Activated CD4-positive, alpha-beta T cell treated with anti-CD3 and anti-CD28 coated beads, Interleukin-2, Interleukin-6, amounts not matched to agents 100 ng/mL and 50 ng/mL, durations not matched to agents 16 hours and 8 hours (primary cell): ENCODE results near the gene CCNI2.

ENCODE experiments used
- DNase-seq: peaks from one replicate; pipeline ENCODE4 v3.0.0-alpha.2; 2020

Gene CCNI2

DNA sequence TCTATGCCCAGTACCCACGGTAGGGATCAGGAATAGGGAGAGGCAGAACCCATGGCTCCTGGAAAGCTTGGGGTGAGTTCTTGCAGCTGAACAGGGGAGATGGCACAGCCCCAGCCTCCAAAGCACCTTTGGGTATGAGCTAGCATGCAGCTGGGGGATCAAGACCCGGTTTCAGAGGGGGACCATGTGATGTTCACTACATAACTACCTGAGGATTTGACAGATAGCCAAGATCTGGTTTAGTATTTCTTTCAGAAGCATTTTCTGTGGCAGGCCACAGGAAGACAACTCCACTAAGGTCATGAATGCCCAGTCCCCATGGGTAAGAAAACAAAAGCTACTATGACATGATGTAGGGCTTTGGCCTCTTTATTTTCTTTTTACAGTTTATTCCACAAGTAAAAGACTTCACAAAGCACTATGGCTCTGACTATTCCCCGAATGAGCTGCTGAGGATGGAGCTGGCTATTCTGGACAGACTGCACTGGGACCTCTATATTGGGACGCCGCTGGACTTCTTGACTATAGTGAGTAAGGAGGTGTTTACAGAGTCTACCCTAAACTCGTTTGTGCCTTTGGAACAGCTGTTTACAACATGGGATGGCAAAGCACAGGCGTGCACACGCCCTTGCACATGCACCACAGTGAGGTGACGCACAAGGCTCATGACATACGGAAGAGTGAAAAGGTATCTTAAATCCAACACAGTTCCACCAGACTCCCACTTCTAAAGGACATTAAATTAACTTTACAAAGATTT, 3.4 kb downstream of the CCNI2 start:
- DNase-seq = no peak

DNA sequence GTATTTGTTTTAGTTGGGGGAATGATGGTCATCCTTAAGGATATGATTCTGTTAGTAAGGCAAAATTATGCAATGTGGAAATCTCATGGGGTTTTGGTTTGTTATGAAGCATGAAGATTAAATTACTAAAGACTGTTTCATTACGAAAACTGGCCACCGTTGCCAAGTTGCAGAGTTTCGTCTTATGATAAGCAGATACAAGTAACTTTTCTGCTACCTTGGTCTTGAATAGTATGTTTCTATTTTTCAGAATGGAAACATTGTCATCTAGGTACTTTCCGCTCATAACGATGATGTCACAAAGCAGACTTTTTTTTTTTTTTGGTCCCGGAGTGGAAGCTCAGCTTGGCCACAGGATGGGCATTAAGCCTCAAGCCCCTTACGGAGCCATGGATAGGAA, 4.2 kb downstream of the CCNI2 start:
- DNase-seq = peak; percentile 68

DNA sequence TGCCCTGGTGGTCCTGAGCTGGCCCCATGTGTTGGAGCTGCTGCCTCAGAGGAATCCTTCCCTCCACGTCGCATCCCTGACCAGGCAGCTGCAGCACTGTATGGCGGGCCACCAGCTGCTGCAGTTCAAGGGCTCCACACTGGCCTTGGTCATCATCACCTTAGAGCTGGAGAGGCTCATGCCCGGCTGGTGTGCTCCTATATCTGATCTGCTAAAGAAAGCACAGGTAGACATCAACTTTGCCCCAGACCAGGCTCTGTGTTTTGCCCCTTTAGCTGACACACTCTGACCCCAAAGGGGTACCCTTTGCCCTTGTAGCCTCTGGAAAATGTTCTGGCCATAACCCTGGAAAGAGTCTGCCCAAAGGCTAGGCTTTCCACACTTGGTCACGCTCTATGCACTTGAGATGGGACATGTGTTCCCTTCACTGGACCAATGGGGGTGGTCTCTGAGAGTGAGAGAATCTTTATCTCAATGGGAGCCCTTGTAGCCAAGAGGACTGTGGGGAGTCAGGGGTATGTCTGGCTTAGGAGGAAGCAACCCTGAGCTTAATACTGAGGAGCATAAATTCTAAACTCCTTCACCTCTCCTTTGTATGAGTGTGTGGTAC, 4.8 kb downstream of the CCNI2 start:
- no peak for DNase-seq

DNA sequence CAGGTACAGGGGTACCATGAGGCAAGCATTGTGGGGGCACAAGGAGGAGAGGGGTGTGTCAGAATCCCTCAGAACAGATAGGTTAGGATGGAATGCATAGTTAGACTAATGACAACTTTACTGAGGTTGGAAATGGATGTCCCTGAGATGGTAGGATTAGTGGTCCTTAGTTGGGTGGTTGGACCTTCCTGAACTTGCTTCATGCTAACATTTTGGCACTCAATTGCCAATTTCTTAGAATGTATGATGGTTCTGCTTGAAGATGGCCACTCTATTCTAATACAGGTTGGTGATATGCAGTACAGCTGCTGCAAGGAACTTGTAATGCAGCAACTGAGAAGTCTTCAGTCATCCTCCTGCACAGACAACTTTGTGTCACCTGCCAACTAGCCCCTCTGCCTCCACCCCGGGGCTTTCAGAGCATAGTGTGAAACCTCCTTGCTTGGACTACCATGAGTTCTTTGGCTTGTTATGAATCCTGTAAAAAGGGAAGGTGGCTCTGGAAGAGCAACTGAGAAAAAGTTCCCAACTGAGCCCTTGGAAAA, 5.4 kb downstream of the CCNI2 start:
- DNase-seq = no peak

DNA sequence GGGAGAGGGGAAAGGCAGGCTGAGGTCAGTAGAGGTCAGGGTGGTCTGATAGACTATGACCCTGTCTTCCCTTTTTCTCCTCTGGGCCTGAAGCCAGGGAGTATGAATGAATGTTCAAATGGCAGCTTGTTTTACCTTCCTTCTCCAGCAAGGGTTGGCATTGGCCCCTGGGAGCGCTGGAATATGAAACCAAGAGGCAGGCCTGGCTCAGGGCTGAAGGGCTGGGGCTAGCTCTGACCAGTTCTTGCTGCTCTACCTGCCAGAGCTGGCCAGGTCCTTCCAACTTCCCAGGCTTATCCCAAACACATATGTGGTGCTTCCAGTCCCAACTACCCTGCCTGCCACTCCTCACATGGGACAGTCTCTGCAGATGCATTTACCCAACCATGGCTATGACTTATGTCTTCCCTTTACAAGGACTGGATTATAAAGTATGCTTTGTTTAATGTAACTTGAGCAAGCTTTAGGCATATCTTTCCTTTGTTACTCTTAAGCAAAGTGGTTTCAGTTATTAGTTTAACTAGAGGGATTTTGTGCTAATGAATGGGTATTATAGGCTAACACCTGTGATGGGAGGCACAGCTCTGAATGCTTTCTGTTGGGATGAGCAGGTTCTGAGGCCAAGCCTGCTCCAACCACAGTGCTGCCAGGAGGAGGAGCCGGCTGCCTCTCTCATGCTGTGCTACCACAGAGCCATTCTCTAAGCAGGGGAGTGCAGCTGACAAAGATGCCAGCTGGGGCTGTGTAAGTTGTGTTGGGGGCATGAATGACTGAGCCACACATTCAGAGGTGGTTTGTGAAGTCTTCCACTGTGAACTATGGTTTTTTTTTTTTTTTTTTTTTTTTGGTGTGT, 6.1 kb downstream of the CCNI2 start:
- DNase-seq = peak; percentile 17

DNA sequence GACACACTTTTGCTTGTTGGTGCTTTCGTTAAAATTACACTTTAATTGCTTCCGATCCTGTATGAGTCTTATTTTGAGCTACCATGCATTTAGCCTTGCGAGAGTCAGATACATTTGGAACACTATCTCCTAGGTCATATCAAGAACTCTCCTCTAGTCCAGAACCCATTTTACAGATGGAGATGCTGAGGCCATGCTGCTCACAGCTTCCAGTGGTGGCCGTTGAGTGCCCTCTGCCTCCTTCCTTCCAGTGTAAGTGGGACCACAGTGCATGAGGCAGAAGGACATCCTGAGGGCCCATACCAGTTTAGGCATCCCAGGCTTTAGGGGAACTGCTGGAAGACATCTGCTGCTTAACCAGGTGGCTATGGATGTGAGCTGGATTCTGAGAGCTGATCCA, 6.9 kb downstream of the CCNI2 start:
- DNase-seq = no peak

DNA sequence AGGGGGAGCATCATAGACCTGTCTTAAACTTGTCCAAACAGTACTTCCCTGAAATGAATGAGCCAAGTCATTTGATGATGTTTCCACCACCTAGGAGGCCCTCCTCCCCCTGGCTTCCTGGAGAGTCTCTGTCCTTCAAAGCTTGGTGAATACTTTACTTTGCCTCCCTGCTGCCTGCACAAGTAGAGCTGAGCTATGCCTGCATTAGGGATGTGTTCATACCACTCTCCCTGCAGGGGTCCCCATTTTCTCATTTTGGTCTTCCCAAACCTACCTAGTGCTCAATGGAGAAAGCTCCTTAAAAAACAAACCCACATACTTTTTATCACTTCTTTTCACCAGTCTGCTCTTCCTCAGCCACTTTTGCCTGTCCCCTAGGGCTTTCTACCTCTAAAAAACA, 7.7 kb downstream of the CCNI2 start:
- no peak for DNase-seq

DNA sequence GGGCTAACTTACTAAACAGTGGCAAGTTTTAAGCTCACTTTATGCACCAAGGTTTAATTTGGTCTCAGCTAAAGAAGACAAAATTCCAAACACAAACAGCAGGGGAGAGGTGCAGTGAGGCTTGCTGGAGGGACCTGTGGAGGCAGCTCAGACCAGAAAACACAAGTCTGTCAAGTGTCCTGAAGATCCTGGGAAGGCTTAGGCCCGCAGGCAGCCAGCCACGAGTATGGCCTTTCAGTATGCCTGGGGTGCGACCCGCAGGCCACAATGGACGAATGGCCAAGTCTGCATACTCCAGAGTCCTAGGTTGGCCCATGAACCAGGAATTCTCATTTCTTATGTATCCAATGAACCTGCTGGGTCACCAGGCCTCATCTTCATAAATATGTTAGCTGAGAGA, 9.3 kb downstream of the CCNI2 start:
- no peak for DNase-seq

DNA sequence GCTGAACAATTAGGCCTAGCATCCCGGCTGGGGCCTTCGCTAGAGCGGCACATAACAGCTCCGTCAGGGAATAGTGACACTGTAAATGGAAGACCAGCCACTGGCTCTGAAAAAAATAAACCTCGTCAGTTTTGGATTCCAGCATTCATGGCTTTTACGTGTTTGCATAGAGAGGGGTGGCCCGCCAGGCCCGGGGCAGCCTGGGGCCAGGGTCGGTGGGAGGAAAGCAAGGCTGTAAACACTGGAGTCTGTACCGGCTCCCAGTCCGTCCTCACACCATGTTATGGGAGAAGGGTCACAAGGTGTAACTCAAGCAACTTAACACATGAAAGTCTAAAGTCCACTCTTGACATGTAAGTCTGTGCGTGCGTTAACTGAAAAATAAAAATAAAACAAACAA, 11.2 kb downstream of the CCNI2 start:
- no peak for DNase-seq

DNA sequence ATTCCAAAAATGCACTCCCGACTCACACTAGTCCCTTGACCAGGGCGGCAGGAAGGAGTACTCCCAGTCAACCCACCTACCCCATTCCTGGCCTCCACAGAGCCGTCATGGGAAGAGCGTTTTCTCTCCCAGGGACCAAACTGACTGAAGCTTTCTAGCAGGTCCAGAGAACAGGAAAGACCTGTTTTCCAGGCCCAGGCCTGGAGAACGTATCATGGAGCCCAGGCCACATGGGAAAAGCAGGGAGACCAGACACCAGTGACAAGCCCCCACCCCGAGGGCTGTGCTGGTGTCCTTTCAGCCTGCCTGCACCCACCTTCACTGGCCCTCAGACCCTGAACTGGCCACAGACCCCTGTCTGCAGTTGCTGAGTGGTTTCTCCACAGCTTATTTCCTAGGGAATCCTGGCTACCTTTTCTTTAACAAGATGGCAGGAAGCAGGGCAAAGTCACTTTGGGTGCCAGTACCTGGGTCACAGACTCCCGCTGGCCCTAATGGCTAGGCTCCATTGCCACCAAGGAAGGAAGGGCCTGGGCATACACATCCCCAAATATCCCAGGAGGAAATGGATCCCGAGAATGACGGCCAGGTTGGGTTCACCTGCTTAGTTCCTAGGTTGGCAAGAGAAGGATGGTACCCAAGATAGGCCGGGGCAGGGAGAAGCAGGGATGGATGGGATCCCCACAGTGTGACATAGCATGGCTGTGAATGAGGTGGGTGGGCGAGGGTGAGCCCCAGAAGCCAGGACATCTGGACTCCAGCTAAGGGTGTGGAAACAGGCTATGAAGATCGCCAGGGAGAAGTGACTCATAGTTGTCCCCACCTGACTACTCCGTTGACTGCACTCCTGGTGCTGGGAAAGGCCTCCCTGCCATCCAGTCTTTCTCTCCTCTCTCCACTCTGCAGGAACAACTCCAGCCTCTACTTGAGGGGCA, 12.2 kb downstream of the CCNI2 start:
- DNase-seq = no peak

DNA sequence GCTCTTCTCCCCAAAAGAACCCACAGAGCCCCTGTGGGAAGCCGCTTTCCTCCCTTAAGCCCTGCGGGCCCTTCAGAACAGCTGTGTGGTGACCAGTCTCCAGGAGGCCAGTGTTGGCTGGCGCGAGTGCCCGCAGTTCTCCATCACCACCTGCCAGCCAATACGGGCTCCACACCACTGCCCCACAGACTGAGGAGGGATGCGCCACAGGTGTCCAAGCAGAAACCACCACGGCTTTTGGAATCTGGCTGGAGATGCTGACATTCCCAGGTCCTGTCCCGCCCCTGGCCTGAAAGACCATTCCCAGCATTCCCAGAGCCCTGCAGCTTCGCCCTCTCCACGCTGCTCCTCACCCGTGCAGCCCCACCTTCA, 12.8 kb downstream of the CCNI2 start:
- DNase-seq = no peak

DNA sequence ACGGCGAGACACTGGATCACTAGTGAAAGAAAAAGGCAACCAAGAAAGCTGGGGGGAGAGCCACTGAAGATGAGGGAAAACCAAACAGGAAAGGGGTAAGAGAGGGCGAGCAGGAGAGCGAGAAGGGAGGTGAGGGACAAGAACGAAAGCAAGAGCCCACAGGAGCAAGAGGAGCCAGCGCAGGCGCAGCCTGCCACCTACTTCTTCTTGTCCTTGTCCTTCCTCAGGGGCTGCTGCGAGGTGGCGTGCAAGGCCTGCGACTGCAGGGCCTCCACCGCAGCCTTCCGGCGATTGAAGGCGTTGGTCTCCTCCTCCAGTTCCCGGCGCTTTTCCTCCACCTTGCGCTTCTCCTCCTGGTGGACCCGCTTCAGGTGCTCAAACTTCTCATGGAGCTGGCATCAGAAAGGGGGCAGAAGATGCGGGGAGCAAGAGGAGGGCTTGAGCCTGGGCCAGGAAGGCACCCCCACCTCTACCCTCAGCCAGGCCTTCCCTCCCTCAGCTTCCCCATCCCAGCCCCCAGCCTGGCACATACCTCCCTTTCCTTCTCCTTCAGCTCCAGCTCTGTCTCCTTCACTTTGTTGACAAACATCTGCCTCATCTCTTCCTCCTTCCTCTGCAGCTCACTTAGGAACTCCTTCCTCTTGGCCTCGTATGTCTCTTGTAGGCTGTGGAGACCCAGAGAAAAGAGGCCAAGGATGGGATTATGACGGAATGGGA, 13.5 kb downstream of the CCNI2 start:
- DNase-seq = no peak

DNA sequence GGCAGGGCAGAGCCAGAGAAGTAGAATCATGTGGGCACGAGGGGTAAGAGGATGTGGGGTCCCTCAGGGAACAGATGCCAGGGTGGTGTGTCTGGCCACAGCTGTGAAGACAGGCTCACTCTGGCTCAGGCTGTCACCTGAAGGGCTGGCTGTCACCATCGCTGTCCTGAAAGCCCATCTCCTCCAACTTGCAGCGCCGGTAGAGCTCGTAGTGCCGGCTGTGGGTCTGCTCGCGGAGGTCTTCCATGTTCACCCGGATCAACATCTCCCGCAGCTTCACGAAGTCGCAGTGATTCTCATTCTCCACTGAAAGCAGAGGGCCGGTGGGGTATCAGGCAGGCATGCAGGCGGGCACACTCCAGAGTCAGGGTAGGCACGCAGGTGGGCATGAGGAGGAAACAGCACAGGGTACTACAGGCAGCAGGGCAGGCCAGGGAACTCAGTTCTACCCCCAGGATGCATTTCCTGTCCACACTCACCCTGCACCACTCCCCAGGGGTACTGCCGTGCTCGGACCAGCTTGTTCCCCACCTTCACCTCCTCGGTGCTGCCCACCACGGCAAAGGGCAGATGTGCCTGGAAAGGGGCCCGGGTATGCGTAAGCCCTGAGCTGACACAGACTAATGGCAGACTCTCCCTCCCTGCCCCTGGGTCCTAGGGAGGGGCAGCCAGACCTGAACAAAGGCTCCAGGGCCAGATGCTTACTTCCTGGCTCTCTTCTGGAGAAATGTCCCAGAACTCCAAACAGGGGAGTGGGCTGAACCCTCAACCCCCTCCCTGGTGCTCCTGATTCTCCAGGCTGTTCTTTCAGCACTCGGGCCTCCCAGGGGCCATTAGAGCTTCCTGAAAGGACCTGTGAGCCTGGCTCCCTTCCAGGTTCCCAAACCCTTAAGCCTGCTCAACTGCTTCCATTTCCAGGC, 14.4 kb downstream of the CCNI2 start:
- no peak for DNase-seq

DNA sequence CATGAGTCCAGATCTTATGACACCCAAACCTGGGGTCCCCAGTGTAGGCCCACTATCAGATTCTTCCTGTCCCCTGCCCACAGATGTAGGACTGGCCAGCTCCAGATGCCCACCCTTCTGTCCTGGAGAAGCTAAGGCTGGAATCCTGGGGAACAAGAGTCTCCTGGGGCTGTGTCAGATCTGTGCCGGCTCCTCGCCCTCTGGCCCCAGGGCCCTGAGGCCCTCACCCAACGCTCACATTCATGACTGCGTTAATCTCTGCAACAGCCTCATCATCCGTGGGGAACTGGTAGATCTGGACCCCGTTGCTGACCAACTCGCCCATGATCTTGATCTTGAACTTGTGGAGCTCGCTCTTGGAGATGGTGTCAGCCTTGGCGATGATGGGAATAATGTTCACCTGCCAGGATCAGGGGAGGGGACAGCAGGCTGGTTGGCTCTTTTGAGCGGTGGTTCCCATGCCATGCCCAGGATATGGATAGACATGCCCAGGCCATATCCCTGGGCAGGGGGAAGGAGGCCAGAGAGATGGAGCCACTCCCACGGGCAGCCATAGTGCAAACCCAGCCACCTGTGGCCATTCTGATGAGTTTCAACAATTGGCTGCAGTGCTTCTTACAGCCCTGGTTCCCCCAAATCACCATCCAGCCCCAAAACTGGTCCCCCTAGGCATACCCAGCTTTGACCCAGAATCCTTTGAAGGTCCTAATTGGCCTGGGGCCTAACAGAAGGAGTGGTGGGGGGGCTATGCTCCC, 15.2 kb downstream of the CCNI2 start:
- DNase-seq = no peak

DNA sequence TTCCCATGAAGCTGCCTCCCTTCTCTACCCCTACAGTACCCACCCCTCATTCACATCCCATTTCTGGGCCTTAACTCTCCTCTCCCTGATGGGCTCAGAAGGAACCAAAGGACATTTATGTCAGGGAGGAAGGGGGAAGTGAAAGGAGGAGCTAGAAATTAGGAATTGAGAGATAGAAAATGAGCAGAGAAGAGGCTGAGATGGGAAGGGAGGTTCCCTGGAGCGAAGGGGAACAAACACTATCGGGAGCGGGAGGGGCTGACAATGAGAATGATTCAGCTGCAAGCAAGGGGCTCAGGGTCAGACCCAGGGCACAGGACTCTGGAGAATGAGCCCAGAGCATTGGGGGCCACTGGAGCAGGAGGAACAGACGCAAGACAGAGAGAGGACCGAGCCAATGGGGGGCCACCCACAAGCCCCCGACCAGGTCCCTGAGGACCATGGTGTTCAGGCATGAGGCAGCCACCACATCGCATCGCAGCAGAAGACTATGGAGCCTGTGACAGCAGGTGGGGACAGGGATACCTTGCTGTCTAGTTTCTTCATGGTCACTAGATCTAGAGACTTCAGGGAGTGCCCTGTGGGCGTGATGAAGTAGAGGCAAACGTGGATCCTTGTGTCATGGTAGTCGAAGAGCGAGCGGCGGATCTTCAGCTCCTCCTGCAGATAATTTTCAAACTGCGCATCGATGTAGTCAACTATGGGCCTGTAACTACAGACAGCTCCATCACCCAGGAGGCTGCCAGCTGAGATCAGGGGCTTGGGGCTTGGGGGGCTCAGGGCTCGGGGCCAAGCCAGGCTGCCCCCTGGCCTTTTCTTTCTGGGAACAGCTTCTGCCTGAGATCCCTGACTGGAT, 16.2 kb downstream of the CCNI2 start:
- no peak for DNase-seq

DNA sequence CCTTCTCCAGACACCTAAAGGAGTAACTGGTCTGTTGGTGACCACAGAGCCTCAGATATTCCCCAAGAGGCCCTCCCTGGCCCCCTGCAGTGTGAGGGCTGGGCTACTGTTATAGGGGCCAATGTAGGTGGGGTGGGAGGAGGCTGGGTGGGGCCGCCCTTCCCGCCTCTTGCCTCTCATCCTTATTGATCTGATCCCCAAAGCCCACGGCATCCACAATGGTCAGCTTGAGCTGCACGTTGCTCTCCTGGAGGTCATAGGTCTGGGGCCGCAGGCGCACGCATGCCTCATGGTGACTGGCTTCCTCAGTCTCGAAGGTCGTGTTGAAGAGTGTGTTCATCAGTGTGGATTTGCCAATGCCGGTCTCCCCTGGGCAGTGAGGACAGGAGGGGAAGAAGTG, 16.8 kb downstream of the CCNI2 start:
- no peak for DNase-seq

DNA sequence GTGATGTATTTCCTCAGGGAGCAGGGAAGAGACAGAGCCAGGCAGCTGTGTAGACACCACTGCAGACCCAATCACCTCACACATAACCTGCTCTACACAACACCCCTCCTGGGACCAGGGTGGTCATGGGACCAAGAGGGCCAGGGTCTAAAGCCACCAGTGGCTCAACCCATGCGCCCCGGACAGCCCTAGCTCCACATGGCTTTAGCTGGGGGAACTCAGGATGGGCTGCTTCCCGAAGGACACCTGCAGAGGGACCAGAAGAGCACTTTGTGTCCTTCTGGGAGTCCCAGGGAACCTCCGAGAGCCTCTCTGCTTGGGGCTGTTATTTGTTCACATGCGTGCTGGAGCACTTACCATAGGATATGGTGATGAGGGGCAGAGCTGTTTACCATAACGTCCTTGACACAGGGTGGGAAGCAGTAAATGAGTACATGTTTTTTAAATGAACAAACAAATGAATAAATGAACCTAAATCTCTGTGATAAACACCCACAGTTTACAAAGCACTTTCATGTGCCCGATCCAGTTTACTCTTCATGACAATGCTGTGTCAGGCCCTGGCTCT, 17.5 kb downstream of the CCNI2 start:
- DNase-seq = no peak

DNA sequence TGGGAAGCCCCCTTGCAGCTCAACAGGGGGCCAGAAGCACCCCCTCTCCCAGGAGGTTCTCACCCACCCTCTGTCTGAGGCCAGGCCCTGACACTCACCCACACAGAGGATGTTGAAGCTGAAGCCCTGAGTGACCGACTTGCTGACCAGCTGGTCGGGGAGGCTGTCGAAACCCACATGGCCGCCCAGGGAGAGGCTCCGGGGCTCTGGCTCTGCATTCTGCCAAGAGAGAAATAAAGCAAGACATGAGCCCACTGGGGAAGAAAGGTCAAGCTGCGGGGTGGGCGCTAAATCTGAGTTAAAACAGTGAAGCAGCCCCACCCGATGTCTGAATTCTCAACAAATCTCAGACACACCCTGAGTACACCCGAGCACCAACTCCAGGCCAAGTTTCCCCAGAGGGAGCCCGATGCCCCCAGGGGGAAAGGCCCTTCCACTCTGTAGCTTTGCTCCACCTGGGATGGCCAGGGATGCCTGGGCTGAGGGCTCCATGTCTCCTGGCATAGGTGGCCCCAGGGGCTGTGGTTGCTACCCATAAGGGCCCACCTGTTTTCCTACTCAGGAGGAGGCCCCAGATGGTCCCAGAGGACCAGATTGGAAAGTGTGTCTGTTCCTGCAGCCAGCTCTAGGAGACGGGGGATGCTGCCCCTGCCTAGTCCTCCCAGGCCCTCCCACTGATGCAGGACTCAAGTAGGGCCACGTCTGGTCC, 18.2 kb downstream of the CCNI2 start:
- DNase-seq = no peak
